Mesenchymal stem cell (in vitro differentiated cells and primary cell): ENCODE data around the gene NDUFV2.
A peak's percentile ranks its signal among the peaks of the same experiment; 100 is the strongest.

ENCODE experiments used
- DNase-seq: peaks from one replicate; pipeline ENCODE4 v3.0.0-alpha.2; 2013
- H2AFZ ChIP-seq: one replicate; pipeline ENCODE4 v1.6.1; 2013; ENCODE audit warnings: low read depth, mild to moderate bottlenecking, control low read depth, inconsistent platforms, low read length, moderate library complexity
- H2AK5ac ChIP-seq: 2 replicates; pipeline ENCODE4 v1.6.1; 2013; ENCODE audit warnings: low read length, moderate library complexity, mild to moderate bottlenecking, inconsistent platforms; ENCODE audit not compliant: severe bottlenecking
- H2BK120ac ChIP-seq: one replicate; pipeline ENCODE4 v1.6.1; 2013; ENCODE audit warnings: low read depth, mild to moderate bottlenecking, inconsistent platforms, low read length, moderate library complexity
- H2BK12ac ChIP-seq, 2 experiments: one replicate each; pipeline ENCODE4 v1.6.1; 2013; ENCODE audit warnings: inconsistent platforms in 2 of 2, low read length in 2 of 2, mild to moderate bottlenecking in 2 of 2, moderate library complexity in 2 of 2, control low read depth in 1 of 2
- H2BK15ac ChIP-seq: one replicate; pipeline ENCODE4 v1.6.1; 2013; ENCODE audit warnings: mild to moderate bottlenecking, low read depth, inconsistent platforms; ENCODE audit not compliant: poor library complexity, severe bottlenecking
- H2BK5ac ChIP-seq: 2 replicates; pipeline ENCODE4 v1.6.1; 2013; ENCODE audit warnings: low read depth, mild to moderate bottlenecking, low read length, control low read depth, inconsistent platforms; ENCODE audit not compliant: poor library complexity, severe bottlenecking
- H3K14ac ChIP-seq, 2 experiments: one replicate each; pipeline ENCODE4 v1.6.1; 2013; ENCODE audit warnings: inconsistent platforms in 2 of 2, low read length in 2 of 2, control low read depth in 1 of 2, mild to moderate bottlenecking in 1 of 2, moderate library complexity in 1 of 2
- H3K18ac ChIP-seq, 2 experiments: one replicate each; pipeline ENCODE4 v1.6.1; 2013; ENCODE audit warnings: inconsistent platforms in 2 of 2, low read length in 2 of 2, control low read depth in 1 of 2, low read depth in 1 of 2, mild to moderate bottlenecking in 1 of 2
- H3K23ac ChIP-seq, 2 experiments: one replicate each; pipeline ENCODE4 v1.6.1; 2013; ENCODE audit warnings: inconsistent platforms in 2 of 2, low read length in 2 of 2, mild to moderate bottlenecking in 2 of 2, moderate library complexity in 2 of 2, control low read depth in 1 of 2
- H3K27ac ChIP-seq: 2 replicates; pipeline ENCODE4 v1.5.1; 2013; ENCODE audit warnings: mild to moderate bottlenecking, moderate library complexity, low read length, control low read depth, inconsistent platforms; ENCODE audit not compliant: poor library complexity, severe bottlenecking
- H3K27me3 ChIP-seq, 2 experiments: 2 replicates each; pipeline versions ENCODE4 v1.6.1 to v1.7.0; 2013; ENCODE audit warnings: low read length in 2 of 2, mild to moderate bottlenecking in 2 of 2, moderate library complexity in 2 of 2, control low read depth in 1 of 2, inconsistent platforms in 1 of 2; ENCODE audit not compliant: control insufficient read depth in 1 of 2, insufficient read depth in 1 of 2
- H3K36me3 ChIP-seq, 2 experiments: 2 replicates each; pipeline versions ENCODE4 v1.6.1 to v1.7.0; 2013; ENCODE audit warnings: low read length in 2 of 2, control low read depth in 1 of 2, inconsistent platforms in 1 of 2, low read depth in 1 of 2, mild to moderate bottlenecking in 1 of 2; ENCODE audit not compliant: insufficient read depth in 2 of 2, control insufficient read depth in 1 of 2
- H3K4ac ChIP-seq, 2 experiments: one replicate each; pipeline ENCODE4 v1.6.1; 2013; ENCODE audit warnings: inconsistent platforms in 2 of 2, low read length in 2 of 2, mild to moderate bottlenecking in 2 of 2, moderate library complexity in 2 of 2, control low read depth in 1 of 2, low read depth in 1 of 2
- H3K4me1 ChIP-seq: 2 replicates; pipeline ENCODE4 v1.6.1; 2013; ENCODE audit warnings: low read depth, low read length, control low read depth; ENCODE audit not compliant: control insufficient read depth, insufficient read depth
- H3K4me2 ChIP-seq: 2 replicates; pipeline ENCODE4 v1.6.1; 2013; ENCODE audit warnings: low read length, mild to moderate bottlenecking, inconsistent platforms; ENCODE audit not compliant: poor library complexity, severe bottlenecking
- H3K4me3 ChIP-seq, 2 experiments: 2 replicates each; pipeline versions ENCODE4 v1.5.1 to v1.7.0; 2013; ENCODE audit warnings: low read length in 2 of 2, mild to moderate bottlenecking in 2 of 2, control low read depth in 1 of 2, low read depth in 1 of 2; ENCODE audit not compliant: insufficient read depth in 1 of 2
- H3K79me1 ChIP-seq: replicated peaks from 2 replicates; pipeline ENCODE4 v1.6.1; 2013; ENCODE audit warnings: mild to moderate bottlenecking, control low read depth, low read length, inconsistent platforms; ENCODE audit not compliant: poor library complexity, severe bottlenecking
- H3K9ac ChIP-seq: 2 replicates; pipeline ENCODE4 v1.7.0; 2013; ENCODE audit warnings: mild to moderate bottlenecking, low read length, moderate library complexity
- H3K9me3 ChIP-seq: 2 replicates; pipeline ENCODE4 v1.7.0; 2013; ENCODE audit warnings: mild to moderate bottlenecking, low read length; ENCODE audit not compliant: control insufficient read depth
- H4K8ac ChIP-seq: one replicate; pipeline ENCODE4 v1.6.1; 2013; ENCODE audit warnings: inconsistent platforms, mild to moderate bottlenecking, low read length, moderate library complexity
- H4K91ac ChIP-seq: one replicate; pipeline ENCODE4 v1.6.1; 2013; ENCODE audit warnings: mild to moderate bottlenecking, low read length, inconsistent platforms
- WGBS: methylation state at CpG from one replicate; pipeline ENCODE4 v1.1.7; 2013; ENCODE audit warnings: mixed read lengths; 5-methylcytosine and 5-hydroxymethylcytosine counted together

The NDUFV2 gene

GRCh38 chr18:9177031-9177430 lies 74.5 kb downstream of the NDUFV2 start:
- no peak overlapping the region for H3K14ac ChIP-seq
- no peak overlapping the region for H3K4ac ChIP-seq
- H2AK5ac ChIP-seq, result no peak overlapping the region
- H2BK12ac ChIP-seq, result no peak overlapping the region
- no peaks in the 10 kb centered on the region for H3K27me3 ChIP-seq
- DNase-seq, result no peak
- H3K23ac ChIP-seq, result no peak overlapping the region
- peaks cover 0 to 16% of the 10 kb centered on the region in 2 experiments for H3K36me3 ChIP-seq
- H3K4me1 ChIP-seq, result no peaks in the 10 kb centered on the region
- H3K27ac ChIP-seq, result no peak overlapping the region
- no peaks in the 10 kb centered on the region for H3K9me3 ChIP-seq
- H2BK5ac ChIP-seq, result no peak overlapping the region
- WGBS, result 98% methylated on average over 5 of the region's 6 CpGs
- no peak overlapping the region for H3K18ac ChIP-seq
- H3K4me3 ChIP-seq, result no peak overlapping the region
- no peak overlapping the region for H3K9ac ChIP-seq
- H4K8ac ChIP-seq, result no peak overlapping the region
- H4K91ac ChIP-seq, result no peak overlapping the region
- no peak overlapping the region for H2BK120ac ChIP-seq
- H3K79me1 ChIP-seq, result peaks cover 20% of the 10 kb centered on the region
- no peak overlapping the region for H2BK15ac ChIP-seq
- H3K4me2 ChIP-seq, result no peak overlapping the region
- H2AFZ ChIP-seq, result no peak overlapping the region

DNA sequence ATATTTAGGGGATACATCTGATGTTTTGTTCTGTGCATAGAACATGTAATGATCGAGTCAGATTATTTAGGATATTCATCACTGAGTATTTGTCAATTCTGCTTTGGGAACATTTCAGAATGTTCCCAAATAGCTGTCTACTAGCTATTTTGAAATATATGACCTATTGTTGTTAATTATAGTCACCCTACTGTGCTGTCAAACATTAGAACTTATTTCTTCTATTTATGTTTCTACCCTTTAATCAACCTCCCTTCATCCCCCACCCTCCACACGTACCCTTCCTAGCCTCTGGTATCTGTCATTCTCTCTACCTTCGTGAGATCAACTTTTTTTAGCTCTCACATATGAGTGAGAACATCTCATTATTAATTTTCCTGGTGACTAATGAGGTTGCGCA lies 75.0 kb downstream of the NDUFV2 start:
- H2BK120ac ChIP-seq, result no peak overlapping the region
- H3K4me1 ChIP-seq, result no peaks in the 10 kb centered on the region

GRCh38 chr18:9178557-9178956 lies 76.1 kb downstream of the NDUFV2 start:
- no peak overlapping the region for H4K8ac ChIP-seq
- no peak overlapping the region for H2BK120ac ChIP-seq
- H3K4ac ChIP-seq, result no peak overlapping the region
- no peak for DNase-seq
- no peak overlapping the region for H3K14ac ChIP-seq
- no peak overlapping the region for H4K91ac ChIP-seq
- no peak overlapping the region for H2BK12ac ChIP-seq
- no peak overlapping the region for H3K9ac ChIP-seq
- H3K27me3 ChIP-seq, result no peaks in the 10 kb centered on the region
- no peaks in the 10 kb centered on the region for H3K9me3 ChIP-seq
- no peak overlapping the region for H2BK15ac ChIP-seq
- no peak overlapping the region for H3K27ac ChIP-seq
- no CpG with 5 or more reads among the region's 1 CpG for WGBS
- H3K36me3 ChIP-seq, result peaks cover 0 to 27% of the 10 kb centered on the region in 2 experiments
- no peak overlapping the region for H3K4me3 ChIP-seq
- H3K18ac ChIP-seq, result no peak overlapping the region
- H3K4me1 ChIP-seq, result no peaks in the 10 kb centered on the region
- H3K4me2 ChIP-seq, result no peak overlapping the region
- H2AFZ ChIP-seq, result no peak overlapping the region
- no peak overlapping the region for H2AK5ac ChIP-seq
- no peak overlapping the region for H3K23ac ChIP-seq
- peaks cover 15% of the 10 kb centered on the region for H3K79me1 ChIP-seq
- no peak overlapping the region for H2BK5ac ChIP-seq

More for the DNA sequence above, 75.0 kb downstream of the NDUFV2 start:
- Histone ChIP-seq H3K4ac (no peak overlapping the region), H2BK15ac (no peak overlapping the region), H3K9ac (no peak overlapping the region), H3K23ac (no peak overlapping the region), H3K4me3 (no peak overlapping the region), H2BK5ac (no peak overlapping the region), H3K4me2 (no peak overlapping the region), H2AFZ (no peak overlapping the region), H4K8ac (no peak overlapping the region), H3K18ac (no peak overlapping the region), H3K27me3 (no peaks in the 10 kb centered on the region), H3K14ac (no peak overlapping the region), H4K91ac (no peak overlapping the region), H3K27ac (no peak overlapping the region), H3K36me3 (peaks cover 0 to 16% of the 10 kb centered on the region in 2 experiments), H3K9me3 (no peaks in the 10 kb centered on the region), H3K79me1 (peaks cover 18% of the 10 kb centered on the region), H2BK12ac (no peak overlapping the region), H2AK5ac (no peak overlapping the region)
- no peak for DNase-seq
- 91% methylated on average over 3 of the region's 4 CpGs for WGBS

DNA sequence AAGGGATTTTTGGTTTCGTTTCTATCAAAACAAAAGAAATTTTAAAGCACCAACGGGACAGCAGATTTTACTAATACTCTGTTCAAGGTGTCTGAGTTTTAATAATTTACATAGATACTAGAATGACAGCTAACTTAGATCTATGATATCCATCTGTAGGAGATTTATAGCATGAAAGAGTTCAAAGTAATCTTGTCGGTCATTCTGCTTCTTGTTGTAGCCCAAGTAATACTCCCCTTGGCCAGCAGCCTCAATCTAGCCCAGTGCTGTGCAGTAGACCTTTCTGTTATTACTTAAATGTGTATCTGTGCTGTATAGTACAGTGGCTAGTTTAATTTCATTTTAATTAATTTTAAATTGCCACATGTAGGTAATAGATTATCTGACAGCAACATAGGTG lies 78.8 kb downstream of the NDUFV2 start:
- Histone ChIP-seq H4K91ac (no peak overlapping the region), H3K18ac (no peak overlapping the region), H2BK120ac (no peak overlapping the region), H3K9me3 (no peaks in the 10 kb centered on the region), H2AFZ (no peak overlapping the region), H3K27me3 (no peaks in the 10 kb centered on the region), H3K14ac (no peak overlapping the region), H2BK5ac (peak overlapping the region; percentile 66), H3K4ac (no peak overlapping the region), H3K23ac (no peak overlapping the region), H3K4me3 (peak overlapping the region in 1 of 2 experiments; percentile 44), H2AK5ac (no peak overlapping the region), H2BK12ac (no peak overlapping the region), H3K9ac (peak overlapping the region; percentile 38), H3K4me1 (no peaks in the 10 kb centered on the region), H3K4me2 (no peak overlapping the region), H4K8ac (no peak overlapping the region), H2BK15ac (no peak overlapping the region), H3K36me3 (peaks cover 3 to 46% of the 10 kb centered on the region in 2 experiments), H3K27ac (no peak overlapping the region), H3K79me1 (peaks cover 10% of the 10 kb centered on the region)
- WGBS, result 100% methylated on average over 1 of the region's 3 CpGs
- no peak for DNase-seq
